ENCODE results near the gene RPL31.

Gene RPL31

DNA sequence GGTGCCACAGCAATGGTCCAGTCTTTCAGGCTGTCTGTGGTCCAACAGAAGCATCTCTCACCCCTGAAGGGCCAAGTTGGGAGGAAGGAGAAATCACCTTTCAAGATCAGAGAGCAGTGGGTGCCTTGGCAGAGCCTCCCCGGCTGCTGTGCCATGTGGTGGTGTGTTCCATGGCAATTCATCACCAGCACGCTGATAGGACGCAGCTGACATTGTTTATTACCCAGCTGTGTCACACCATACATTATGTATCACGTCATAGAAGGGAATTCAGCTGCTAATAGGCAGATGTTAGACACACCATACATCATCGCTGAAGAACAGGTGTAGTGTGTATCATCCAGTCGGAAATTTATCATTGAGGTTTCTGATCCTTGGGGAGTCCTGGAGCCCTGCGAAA lies 29.6 kb upstream of the RPL31 start:
- no peak overlapping the region for H2AFZ ChIP-seq (ENCODE audit: low read depth, low read length)
- ATAC-seq (ENCODE audit: insufficient read depth, low read depth): no peak
- TF ChIP-seq EZH2 (IDR thresholded peaks at IDR 0.05; ENCODE audit: borderline replicate concordance, low read depth, low read length, severe bottlenecking): no peak
- TF ChIP-seq, protein P1, sequence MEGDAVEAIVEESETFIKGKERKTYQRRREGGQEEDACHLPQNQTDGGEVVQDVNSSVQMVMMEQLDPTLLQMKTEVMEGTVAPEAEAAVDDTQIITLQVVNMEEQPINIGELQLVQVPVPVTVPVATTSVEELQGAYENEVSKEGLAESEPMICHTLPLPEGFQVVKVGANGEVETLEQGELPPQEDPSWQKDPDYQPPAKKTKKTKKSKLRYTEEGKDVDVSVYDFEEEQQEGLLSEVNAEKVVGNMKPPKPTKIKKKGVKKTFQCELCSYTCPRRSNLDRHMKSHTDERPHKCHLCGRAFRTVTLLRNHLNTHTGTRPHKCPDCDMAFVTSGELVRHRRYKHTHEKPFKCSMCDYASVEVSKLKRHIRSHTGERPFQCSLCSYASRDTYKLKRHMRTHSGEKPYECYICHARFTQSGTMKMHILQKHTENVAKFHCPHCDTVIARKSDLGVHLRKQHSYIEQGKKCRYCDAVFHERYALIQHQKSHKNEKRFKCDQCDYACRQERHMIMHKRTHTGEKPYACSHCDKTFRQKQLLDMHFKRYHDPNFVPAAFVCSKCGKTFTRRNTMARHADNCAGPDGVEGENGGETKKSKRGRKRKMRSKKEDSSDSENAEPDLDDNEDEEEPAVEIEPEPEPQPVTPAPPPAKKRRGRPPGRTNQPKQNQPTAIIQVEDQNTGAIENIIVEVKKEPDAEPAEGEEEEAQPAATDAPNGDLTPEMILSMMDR (IDR thresholded peaks at IDR 0.05; ENCODE audit: borderline replicate concordance, extremely low read depth, low read length, poor library complexity, severe bottlenecking): no peak
- no peak overlapping the region for H3K4me3 ChIP-seq (ENCODE audit: low read depth in 1 of 2, low read length in 2 of 2)
- H3K36me3 ChIP-seq (ENCODE audit: insufficient read depth, low read length): 0 out of 2 replicates have a peak, but pooled peaks cover 4% of the 10 kb centered on the region
- DNase-seq: no peak
- H3K9ac ChIP-seq (ENCODE audit: low read depth, low read length): no peak overlapping the region
- no peaks in the 10 kb centered on the region for H4K20me1 ChIP-seq (ENCODE audit: insufficient read depth, low read length)
- H3K4me2 ChIP-seq (ENCODE audit: insufficient read depth, low read length): no peak overlapping the region
- no peak overlapping the region for H3K27ac ChIP-seq (ENCODE audit: low read length)
- no peaks in the 10 kb centered on the region for H3K79me2 ChIP-seq (ENCODE audit: insufficient read depth, low read length)
- H3K4me1 ChIP-seq (ENCODE audit: insufficient read depth, low read length): no peaks in the 10 kb centered on the region
- no peaks in the 10 kb centered on the region for H3K9me3 ChIP-seq (ENCODE audit: insufficient read depth, low read length, severe bottlenecking)
- H3K27me3 ChIP-seq (ENCODE audit: insufficient read depth, low read length, poor library complexity): no peaks in the 10 kb centered on the region

DNA sequence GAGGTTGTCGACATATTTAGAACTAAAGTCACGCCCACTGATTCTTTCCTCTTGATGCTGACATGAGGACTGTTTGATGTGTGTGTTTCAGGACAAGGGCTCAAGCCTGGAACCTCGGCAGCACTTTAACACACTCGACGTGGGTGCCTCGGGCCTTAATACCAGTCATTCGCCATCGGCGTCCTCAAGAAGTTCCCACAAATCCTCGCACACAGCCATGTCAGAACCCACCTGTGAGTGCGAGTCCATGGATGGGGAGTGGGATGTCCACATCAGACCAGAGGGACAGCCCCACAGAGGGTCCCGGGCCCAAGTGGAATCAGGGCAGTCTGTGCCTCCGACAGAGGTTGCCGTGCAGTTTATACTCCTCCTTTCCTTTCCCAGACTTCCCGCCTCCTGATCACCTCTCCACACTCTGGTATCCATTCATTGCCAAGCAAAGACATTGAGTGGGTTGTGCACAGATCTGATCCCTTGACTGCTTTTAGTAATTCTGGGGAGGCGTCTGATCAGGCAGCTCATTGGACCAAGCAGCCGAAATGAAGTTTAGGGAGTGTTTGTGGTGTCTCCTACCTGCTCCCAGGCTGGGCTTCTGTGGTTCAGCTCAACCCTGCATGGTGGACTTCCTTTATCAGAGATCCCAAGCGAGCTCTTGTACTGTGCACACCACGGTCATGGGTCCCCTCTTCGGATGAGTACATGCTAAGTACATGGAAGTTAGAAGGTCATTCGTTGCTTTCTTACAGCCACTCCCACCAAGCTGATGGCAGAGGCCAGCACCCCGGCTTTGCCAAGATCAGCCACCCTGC lies 27.2 kb upstream of the RPL31 start:
- Histone ChIP-seq H2AFZ (ENCODE audit: low read depth, low read length) (no peak overlapping the region), H3K79me2 (ENCODE audit: insufficient read depth, low read length) (no peaks in the 10 kb centered on the region), H3K4me2 (ENCODE audit: insufficient read depth, low read length) (no peak overlapping the region), H4K20me1 (ENCODE audit: insufficient read depth, low read length) (no peaks in the 10 kb centered on the region), H3K9me3 (ENCODE audit: insufficient read depth, low read length, severe bottlenecking) (no peaks in the 10 kb centered on the region), H3K4me3 (ENCODE audit: low read depth in 1 of 2, low read length in 2 of 2) (no peak overlapping the region), H3K4me1 (ENCODE audit: insufficient read depth, low read length) (no peaks in the 10 kb centered on the region), H3K36me3 (ENCODE audit: insufficient read depth, low read length) (0 out of 2 replicates have a peak, but pooled peaks cover 4% of the 10 kb centered on the region), H3K9ac (ENCODE audit: low read depth, low read length) (no peak overlapping the region), H3K27ac (ENCODE audit: low read length) (no peak overlapping the region), H3K27me3 (ENCODE audit: insufficient read depth, low read length, poor library complexity) (no peaks in the 10 kb centered on the region)
- ATAC-seq (ENCODE audit: insufficient read depth, low read depth) (no peak), DNase-seq (no peak)
- TF ChIP-seq, protein P1 (IDR thresholded peaks at IDR 0.05; ENCODE audit: borderline replicate concordance, extremely low read depth, low read length, poor library complexity, severe bottlenecking): no peak
- no peak for TF ChIP-seq EZH2 (IDR thresholded peaks at IDR 0.05; ENCODE audit: borderline replicate concordance, low read depth, low read length, severe bottlenecking)

DNA sequence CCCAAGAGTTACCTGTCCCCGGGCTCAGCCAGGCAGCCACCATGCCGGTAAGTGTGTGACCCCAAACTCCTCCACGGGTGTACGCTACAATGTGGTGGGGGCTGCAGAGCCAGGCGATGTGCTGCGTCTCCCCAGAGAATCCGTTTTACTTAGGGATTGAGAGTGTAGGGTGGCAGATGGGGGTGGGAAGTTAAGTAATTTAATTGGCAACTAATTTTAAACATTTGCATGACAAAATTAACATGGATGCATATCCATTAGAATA lies 26.6 kb upstream of the RPL31 start:
- Histone ChIP-seq H3K4me2 (ENCODE audit: insufficient read depth, low read length) (no peak overlapping the region), H3K36me3 (ENCODE audit: insufficient read depth, low read length) (0 out of 2 replicates have a peak, but pooled peaks cover 4% of the 10 kb centered on the region), H4K20me1 (ENCODE audit: insufficient read depth, low read length) (no peaks in the 10 kb centered on the region), H3K4me1 (ENCODE audit: insufficient read depth, low read length) (no peaks in the 10 kb centered on the region), H3K9me3 (ENCODE audit: insufficient read depth, low read length, severe bottlenecking) (no peaks in the 10 kb centered on the region), H3K4me3 (ENCODE audit: low read depth in 1 of 2, low read length in 2 of 2) (no peak overlapping the region), H2AFZ (ENCODE audit: low read depth, low read length) (no peak overlapping the region), H3K27ac (ENCODE audit: low read length) (no peak overlapping the region), H3K27me3 (ENCODE audit: insufficient read depth, low read length, poor library complexity) (no peaks in the 10 kb centered on the region), H3K79me2 (ENCODE audit: insufficient read depth, low read length) (no peaks in the 10 kb centered on the region), H3K9ac (ENCODE audit: low read depth, low read length) (no peak overlapping the region)
- TF ChIP-seq, protein P1 (IDR thresholded peaks at IDR 0.05; ENCODE audit: borderline replicate concordance, extremely low read depth, low read length, poor library complexity, severe bottlenecking): no peak
- no peak for TF ChIP-seq EZH2 (IDR thresholded peaks at IDR 0.05; ENCODE audit: borderline replicate concordance, low read depth, low read length, severe bottlenecking)
- DNase-seq (no peak), ATAC-seq (ENCODE audit: insufficient read depth, low read depth) (no peak)
